Cardiac septum (tissue), 1 donor: ENCODE measurements around the gene TFAP2B. TPM values are rescaled to one million over a fixed set of nuclear protein-coding genes. Genes with fewer than 3 reads are reported as not detected.

Source experiments
- DNase-seq: peaks from one replicate; pipeline ENCODE4 v3.0.0-alpha.2; 2020; ENCODE audit warnings: low spot score
- intact Hi-C: fragments of 100-400 bp; cut with DNase I; formaldehyde crosslinking; loops from one replicate; pipeline ENCODE4 v1.14.0; 2022
- total RNA-seq: library from RNA; stranded (reverse); fragmentation: NEBNext Ultra II Directional; extraction: Animal tissue kit (Norgen Biotek cat#: 25700); gene quantifications from one replicate; pipeline ENCODE4 v1.2.1, GENCODE V29; 2021
- donor health status: DM: no; HTN: no; CAD: no.

TFAP2B gene
- total RNA-seq, 1 donor from 2014 or later, result not detected

DNA sequence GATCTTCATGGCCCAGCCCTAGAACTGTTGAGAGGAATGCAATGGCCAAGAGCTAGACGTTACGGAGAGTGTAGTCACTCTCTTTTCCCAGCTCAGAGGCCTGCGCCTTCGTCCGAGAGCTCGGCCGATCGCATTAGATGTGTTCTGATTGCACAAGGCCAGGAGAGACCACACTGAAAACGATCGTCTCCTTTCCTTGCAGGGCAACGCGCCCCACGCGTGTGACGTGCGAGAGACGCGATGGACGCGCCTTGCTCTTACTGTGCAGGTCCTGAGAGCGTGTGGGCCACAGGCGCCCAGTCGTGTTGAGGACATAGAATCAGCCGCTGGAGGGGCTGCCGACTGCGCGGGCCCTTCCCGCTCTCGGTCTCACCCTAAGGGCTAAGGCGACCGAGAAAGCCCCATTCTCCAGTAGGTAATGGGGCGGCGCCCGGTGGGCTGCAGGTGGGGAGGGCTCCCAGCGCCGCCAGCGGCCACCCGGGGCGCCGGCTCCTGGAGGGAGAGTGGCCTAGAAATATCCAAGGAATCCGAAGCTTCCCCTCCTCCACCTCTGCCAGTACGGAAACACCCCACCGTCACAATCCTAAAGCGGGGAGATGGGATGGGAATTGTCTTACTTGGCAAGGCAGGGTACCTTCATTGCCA lies 26.9 kb downstream of the TFAP2B start:
- no peak for DNase-seq
- intact Hi-C loops, result no loop called here

DNA sequence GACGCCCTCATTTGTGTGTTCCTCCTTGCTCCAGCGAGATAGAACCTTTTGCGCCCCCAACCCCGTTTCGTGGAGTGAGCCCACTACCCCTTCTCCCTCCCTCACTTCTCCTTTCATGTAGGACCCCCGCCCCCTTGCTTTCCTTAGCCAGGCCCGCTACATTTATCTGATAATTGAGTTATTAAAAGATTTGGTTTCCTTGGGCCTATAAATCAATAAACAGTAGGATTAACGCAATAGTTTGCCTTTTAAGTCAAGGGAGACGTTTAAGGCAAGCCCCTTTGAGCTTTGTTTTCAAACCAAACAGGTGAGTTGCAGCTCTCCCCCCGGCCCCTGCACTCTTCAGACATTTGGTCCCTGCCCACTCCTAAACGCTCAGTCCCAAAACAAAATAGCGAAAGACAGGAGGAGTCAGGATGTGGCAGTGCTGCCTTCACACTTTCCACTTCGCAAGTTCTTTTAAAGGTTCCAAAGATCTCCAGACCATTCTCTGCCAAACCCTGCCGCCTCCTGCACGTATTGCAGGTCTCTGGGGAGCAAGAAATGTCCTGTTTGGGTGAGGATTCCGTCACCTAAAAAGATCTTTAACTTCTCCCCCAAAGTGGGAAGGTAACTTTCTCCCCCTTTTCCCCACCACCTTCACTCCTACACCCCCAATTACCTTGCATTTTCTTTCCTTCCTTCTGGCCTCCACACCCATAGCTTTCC lies 27.6 kb downstream of the TFAP2B start:
- no peak for DNase-seq
- intact Hi-C loops, result no loop called here

DNA sequence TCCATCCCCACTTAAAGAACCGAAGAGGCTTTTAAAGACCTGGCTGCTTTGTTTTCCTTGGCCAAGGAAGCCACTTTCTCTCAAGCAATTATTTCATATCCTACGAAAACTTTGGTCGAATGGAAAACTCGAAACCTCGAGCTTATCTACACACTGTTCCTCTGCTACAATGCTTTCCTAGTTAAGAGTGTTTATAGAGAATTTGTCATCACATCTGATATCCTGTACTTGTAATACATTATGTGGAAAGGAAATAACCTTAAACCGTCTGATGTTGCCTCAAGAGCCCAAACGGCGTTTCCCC lies 28.1 kb downstream of the TFAP2B start:
- DNase-seq, result no peak
- intact Hi-C loops, result no loop called here

DNA sequence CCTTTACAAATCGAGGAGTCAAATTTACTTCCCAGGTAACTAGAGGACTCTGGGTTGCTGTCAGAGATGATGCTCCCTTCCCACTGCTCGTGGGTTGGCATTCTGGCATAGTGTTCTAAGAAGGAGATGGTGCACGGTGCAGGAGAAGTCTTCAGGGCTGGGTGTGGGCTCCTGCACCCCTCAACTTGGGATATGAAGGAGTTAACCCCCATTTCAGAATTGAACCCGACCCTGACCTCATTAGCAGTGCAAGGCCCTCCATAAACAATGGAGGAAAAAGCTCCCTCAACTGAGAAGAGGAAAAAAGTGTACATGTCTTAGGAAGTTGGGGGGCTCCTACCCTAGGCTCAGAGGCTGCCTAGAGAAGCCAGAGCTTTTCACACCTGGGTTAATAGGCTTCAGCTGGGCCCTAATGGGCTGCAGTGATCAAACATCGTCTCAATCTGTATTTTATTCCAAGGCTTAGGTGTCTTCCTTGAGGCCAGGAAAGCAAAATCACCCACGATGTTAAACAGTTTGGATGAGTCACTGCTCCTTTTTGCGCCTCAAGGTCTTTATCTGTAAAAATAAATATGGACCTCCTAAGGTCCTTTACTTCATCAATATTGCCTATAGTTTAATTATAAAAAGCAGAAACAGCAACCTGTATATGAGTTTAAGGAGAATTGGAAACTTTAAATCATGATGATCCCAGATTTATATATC lies 29.4 kb downstream of the TFAP2B start:
- intact Hi-C loops, result no loop called here
- DNase-seq, result no peak

DNA sequence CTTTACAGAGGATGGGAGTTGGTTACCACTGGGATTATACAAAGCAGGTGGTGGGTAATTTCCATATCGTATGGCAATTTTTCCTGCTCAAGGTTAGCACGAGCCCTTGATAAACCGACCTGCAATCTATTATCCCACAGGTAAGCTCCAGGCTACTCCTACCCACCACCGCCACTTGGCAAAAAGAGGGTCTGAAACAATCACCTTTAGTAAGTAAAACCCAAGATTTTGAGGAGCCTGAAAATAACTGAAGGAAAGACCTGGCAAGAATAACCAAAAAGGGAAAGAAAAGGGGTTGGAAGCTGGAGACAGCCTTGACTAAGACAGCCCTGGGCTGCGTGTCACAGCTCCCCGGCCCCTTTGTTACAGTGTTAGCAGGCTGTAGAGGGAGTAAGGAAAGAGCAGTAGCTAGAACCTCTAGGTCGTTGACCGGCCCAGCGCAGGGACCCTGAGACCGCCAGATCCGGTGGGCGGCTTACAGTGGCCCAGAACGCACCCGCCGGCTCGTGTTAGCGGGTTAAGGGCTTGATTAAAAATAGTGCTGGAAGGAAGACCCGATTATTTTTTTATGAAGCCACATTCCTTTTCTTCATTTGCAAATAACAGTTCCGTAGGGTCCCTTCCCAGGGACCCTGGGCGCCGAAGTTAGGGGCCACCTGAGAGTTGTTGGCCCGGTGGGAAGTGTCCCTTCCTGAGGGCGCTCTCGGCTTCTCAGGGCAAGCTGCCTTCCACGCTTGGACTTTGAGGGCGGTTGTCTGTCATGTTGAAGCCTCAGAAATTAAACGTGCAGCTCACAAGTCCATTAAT lies 30.5 kb downstream of the TFAP2B start:
- DNase-seq, result no peak
- intact Hi-C loops, result no loop called here

DNA sequence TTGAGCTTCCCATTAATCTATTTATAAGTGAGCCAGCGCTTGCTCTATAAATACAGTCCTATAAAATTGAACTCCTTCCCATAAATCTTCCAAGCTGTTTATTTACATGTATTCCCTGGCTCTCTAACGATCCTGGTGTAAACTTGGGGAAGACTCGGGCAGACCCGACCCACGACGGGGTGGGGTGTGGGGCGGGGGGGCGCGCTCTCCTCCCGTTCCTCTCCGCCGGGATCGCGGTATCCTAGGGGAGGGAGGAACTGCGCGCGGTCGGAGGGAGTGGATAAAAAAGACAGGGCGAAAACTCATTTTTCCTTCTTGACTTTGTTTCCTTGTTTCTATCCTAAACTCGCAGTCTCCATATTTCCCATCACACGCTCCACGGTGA lies 31.1 kb downstream of the TFAP2B start:
- DNase-seq, result no peak
- intact Hi-C loops, result no loop called here

DNA sequence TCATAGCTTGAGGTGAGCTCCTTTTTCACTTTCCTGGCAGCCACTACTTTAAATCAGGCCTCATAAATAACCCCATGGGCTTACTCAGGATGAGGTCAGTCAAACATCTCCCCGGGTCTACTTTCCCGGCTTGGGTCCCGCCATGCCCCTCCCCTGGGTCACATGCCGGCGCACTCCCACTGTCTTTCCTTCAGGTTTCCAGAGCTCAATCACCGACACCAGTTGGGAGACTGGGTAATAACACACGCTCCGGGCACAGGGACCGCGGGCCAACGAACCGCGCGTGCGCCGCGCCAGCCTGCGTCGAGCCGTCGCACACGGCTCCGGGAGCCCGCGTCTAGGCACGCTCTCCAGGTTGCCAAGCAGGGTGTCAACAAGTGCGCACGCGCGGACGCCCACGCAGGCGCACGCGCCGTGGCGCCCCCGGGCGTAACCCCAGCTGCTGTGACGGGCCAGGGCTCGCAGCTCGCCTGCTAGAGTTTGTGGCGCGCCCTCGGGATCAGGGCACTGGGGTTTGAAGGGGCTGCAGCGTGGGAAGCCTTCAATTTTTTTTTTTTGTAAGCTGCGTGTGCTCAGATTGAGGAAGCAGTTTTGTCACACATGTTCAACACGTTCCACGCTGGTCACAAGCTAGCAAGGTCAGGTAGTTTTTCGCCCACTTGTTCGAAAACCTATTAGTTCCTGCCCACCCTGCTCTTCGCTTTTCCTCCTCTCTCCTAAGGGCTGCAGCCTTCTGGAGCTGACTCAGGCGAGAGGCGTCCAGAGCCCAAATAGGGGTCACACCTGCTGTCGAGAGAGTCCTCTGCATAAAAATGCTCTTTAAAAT lies 31.8 kb downstream of the TFAP2B start:
- no peak for DNase-seq
- intact Hi-C loops, result no loop called here

DNA sequence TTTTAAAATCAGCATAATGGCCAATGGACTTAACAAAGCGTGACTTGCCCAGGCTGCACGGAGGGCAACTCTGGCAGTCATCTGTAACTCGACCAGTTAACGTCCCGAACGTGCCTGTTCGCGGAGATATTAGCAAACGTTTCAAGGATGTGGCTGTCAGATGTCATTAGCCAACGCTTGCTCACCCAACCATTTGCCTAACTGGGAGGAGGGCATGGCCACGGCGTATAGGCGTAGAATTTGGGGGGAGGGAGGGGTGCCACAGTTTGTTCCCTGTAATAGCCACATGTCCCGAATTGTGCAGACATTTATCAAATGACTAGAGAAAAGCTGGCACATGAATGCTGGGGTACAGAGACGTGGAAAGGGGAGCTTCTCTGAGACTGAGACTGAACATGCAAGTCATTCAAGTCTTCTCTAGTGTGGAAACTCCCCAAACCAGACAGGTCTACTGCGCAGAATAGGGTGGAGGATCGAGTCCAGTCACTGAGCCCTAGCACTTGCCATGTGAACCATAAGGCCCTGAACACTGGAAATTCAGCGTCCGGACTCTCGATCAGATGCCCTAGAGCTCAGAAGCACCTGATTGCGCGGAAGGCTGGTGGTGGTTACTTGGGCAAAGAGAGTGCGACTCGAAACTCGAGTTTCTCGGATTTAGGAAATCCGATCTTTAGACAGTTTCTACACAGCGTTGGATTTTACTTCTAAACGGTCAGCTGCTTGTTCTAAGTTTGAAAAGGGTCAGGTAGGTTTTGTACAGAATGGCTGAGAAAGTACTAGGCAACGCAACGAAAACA lies 32.6 kb downstream of the TFAP2B start:
- intact Hi-C loops, result no loop called here
- no peak for DNase-seq

DNA sequence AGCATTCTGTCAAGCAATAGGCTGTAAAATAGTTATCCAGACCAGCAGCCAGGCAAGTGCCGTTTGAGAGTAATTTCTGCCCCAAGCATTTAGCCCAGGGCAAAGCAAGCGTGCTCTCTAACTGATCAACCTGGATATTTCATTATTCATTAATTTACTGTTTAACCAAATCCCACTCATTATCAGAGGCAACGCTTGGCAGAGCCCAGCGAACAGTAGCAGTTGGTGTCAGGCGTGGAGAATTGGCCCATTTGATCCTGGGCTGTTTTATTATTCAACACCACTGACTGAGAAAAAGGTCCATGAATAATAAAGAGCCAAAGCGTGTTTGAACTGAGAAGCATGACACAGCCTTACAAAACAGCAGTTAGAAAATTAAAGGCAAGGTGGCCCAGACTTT lies 35.3 kb downstream of the TFAP2B start:
- intact Hi-C loops, result no loop called here
- DNase-seq, result no peak

DNA sequence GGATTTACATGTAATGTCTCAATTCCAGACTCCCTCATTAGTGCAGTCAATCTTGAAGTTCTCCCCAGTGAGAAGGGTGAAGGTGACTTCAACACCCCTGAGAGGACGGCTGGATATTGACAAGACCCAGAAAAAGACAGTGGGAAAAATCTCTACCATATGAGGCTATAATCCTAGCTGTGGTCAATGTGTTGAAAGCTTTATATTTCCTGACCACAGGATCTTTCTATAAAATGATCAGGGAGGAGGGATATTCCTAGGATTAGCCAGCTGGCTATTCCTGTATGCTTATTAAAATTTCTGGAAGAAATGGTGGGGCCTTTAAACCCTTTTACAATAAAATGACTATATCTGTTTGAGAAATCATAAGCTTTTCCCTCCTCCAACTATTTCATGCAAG lies 43.0 kb downstream of the TFAP2B start:
- intact Hi-C loops, result no loop called here
- no peak for DNase-seq

DNA sequence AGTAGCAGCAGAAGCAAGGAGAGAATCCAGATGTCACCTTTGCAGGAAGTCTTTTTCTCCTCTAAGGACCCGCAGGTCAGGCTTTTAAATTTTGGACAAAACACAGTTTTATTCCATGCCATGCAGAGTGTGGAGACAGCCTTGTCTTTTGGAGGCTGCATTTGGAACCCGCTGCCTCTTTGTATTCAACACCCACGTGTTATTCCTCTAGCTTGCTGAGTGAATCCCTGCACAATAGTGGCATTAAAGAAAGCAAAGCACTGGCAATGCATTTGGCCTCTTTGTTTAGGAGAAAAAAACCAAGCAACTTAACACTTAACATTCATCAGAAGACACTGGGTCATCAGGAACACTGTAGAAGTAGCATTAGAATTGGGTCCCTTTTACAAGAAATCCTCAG lies 43.5 kb downstream of the TFAP2B start:
- intact Hi-C loops, result no loop called here
- no peak for DNase-seq

DNA sequence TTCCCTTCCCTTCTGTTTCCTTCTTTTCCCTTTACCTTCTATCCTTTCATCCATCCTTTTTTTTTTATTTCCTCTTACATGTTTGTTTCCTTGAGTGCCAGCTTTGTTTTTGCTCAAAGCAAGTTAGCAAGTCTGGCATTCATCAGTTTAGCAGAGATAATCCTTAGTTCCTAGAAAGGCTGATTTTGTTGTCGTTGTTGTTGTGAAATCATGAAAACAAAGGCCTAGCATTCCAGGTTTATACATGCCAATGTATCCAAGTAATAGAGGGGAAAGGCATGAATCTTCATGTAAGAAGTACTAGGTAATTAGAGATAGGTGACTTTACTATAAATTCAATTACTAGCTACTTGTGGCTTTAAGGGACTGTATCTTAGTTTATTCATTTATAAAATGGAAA lies 45.9 kb downstream of the TFAP2B start:
- DNase-seq, result no peak
- intact Hi-C loops, result no loop called here

DNA sequence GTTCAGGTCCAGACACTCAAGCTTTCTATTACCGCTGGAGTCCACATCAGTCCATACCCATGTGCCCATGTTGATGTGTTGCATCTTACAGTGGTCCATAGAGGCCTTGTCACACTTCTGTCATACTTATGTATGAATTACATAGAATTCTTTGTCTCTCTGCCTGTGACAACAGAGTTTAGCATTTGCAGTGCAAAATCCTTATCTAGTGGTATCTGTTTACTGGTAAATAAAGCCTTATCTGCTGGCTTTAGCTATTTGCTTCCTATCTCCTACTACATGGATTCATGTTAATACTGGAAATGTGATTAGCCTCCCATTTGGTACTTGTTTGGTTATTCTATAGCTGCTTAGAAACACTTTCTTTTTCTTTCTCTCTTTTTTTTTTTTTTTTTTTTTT lies 49.8 kb downstream of the TFAP2B start:
- no peak for DNase-seq
- intact Hi-C loops, result no loop called here

DNA sequence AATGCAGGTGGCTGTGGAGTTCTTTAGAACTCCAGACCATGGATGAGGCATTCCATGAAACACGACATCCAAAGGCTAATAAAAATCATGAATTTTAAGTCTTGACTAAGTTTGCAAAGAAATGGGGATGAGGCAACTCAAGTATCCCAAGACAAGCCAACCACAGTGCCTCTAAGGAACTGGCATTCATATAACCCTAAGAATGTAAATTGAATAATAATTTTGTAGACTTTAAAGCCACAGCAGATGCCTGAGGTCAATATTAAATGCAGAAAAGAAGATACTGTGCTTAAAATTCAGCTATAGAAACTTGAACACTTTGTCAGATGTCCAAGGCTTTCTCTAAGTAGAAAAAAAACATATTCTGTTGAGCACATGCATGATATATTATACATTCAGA lies 54.5 kb downstream of the TFAP2B start:
- intact Hi-C loops, result no loop called here
- no peak for DNase-seq

DNA sequence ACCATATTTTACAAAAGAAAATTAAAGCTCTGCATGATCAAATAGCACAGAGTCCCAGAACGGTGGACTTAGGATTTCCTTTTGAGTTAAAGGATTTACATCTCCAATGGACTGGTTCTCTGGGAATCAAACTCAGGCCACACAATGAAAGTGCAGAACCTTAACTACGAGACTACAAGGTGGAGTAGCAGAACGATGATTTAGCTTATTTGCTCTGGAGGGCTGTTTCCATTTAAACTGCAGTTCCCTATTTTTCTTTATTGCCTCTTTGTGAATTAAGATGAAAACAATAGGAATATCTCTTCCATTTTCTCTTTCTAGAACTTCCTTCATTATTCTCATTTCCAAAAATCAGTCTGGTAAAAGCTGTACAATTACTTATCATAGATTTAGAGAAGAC lies 65.7 kb downstream of the TFAP2B start:
- intact Hi-C loops, result no loop called here
- DNase-seq, result no peak

DNA sequence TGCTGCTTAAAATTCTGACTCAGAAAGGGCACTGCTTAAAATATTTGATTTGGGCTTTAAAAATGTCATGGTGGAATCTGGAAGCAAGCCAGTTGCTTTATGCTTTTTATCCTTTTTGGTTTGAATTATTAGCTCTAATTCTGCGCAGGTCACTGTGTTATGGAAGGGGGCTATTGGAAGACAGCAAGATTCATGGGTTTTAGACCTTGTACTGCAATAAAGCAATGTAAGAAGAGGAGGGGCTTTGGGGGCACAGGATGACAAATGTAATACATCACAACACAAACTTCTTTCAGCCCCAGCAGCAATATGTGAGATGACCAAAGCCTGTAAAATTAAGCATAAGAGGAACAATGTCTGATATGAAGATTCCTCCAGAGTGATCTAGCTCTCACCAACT lies 68.4 kb downstream of the TFAP2B start:
- no peak for DNase-seq
- intact Hi-C loops, result no loop called here

DNA sequence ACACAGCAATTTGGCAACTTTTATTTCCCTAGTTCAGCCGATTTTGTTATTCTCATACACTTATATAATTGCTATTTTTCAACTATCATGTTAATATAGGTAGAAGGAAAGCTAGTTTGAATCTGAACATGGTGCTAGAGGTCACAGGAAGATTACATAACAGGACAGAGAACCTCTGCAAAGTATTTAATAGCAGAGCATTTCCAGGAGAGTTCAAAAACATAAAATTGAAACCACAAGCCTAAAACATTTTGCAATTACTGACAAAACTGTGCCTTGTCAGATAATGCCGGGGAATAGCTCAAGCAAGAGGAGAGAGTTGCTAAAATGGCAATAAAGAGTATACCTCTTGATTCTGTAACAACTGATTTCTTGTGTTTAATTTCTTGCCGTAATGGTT lies 70.8 kb downstream of the TFAP2B start:
- no peak for DNase-seq
- intact Hi-C loops, result no loop called here

DNA sequence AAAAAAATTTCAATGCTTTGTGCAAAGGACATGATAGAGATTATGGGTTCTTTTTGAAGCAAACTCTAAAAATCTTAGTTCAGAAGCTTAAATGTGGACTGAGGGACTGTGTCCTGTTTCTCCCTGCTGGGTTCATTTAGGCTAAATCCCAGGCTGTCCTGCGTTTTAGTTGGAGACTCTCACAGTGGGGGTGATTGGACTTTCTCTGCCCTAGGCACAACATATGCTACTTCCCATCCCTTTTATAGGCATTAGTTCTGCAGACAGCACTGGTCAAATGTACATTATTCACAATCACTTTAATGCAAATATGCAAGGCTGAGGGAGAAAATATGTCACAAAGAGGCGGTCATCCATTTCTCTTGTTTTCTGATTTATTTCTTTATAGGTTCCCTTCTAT lies 71.3 kb downstream of the TFAP2B start:
- no peak for DNase-seq
- intact Hi-C loops, result no loop called here

DNA sequence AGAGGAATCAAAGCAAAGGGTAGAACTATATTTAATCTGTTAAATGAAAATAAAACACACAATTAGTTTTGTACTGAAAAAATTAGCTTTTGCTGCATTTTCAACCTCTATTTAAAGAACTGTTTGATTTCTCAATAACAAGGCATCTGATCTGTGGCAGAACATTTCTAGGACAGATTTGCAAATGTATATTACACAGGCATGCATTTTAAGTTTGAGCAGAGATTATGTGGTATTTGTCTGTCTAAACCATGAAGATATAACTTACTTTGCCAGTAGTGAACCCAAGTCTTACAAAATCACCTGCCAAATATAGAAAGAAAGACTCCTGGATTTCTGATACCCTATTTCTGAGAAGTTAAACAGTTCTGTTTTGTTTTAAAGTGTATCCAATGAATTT lies 71.9 kb downstream of the TFAP2B start:
- no peak for DNase-seq
- intact Hi-C loops, result no loop called here
